Vagina (tissue), 2 donors: Measurements from ENCODE around the gene SERPINB4.
"Not testable (repeated sequence)": the region's sequence is repeated elsewhere in the genome, so short reads cannot be mapped to it uniquely, and the experiment has no call there.

Source experiments
- CTCF ChIP-seq, 3 experiments: fragments of 450-650 bp in 2 of 3; fragments of 200-600 bp in 1 of 3; sonication (generic) in 1 of 3; IDR thresholded peaks; one replicate each; pipeline ENCODE4 v1.5.1; 2017 to 2019; ENCODE audit warnings: antibody characterized with exemption in 3 of 3, mild to moderate bottlenecking in 2 of 3, moderate library complexity in 2 of 3
- POLR2AphosphoS5 ChIP-seq, 2 donors: sonication (generic); formaldehyde crosslinking; IDR thresholded peaks; one replicate each; pipeline ENCODE4 v1.9.0; 2017; ENCODE audit warnings: antibody characterized with exemption in 2 of 2, mild to moderate bottlenecking in 2 of 2, low read depth in 1 of 2; ENCODE audit not compliant: insufficient read depth in 1 of 2

- not testable (repeated sequence) for TF ChIP-seq CTCF (IDR thresholded peaks at IDR 0.05); POLR2AphosphoS5 (IDR thresholded peaks at IDR 0.05; ENCODE audit: insufficient read depth in 1 of 2, low read depth in 1 of 2)
Measured at GRCh38 chr18:63641157-63641680, 2.8 kb downstream of the SERPINB4 start.
